Tibial artery (tissue), 4 donors: ENCODE measurements around the gene GINS3.

Experiments used
- DNase-seq, 2 donors: peaks; one replicate each; pipeline ENCODE4 v3.0.0-alpha.2; 2019
- H3K27ac ChIP-seq, 2 donors: fragments of 200-600 bp; sonication (generic) in 1 of 2; 1 replicate in 1 of 2; 2 replicates in 1 of 2; pipeline ENCODE4 v1.5.1; 2018 to 2019; ENCODE audit warnings: mild to moderate bottlenecking in 1 of 2
- H3K27me3 ChIP-seq, 2 donors: fragments of 200-600 bp; sonication (generic) in 1 of 2; one replicate each; pipeline versions ENCODE4 v1.5.1 to v1.6.0; 2016 to 2019
- H3K36me3 ChIP-seq, 3 donors: fragments of 200-600 bp; sonication (generic) in 2 of 3; one replicate each; pipeline ENCODE4 v1.5.1; 2016 to 2019; ENCODE audit warnings: mild to moderate bottlenecking in 2 of 3
- H3K4me1 ChIP-seq, 4 donors: fragments of 200-600 bp; sonication (generic) in 2 of 4; 1 replicate in 3 of 4; 2 replicates in 1 of 4; pipeline ENCODE4 v1.5.1; 2016 to 2019
- H3K4me3 ChIP-seq, 2 donors: fragments of 200-600 bp; sonication (generic) in 1 of 2; 1 replicate in 1 of 2; 2 replicates in 1 of 2; pipeline ENCODE4 v1.5.1; 2018 to 2019; ENCODE audit warnings: mild to moderate bottlenecking in 2 of 2
- H3K9me3 ChIP-seq, 3 donors: fragments of 200-600 bp; sonication (generic) in 1 of 3; one replicate each; pipeline ENCODE4 v1.5.1; 2016 to 2019
- CTCF ChIP-seq, 2 experiments: fragments of 200-600 bp in 1 of 2; fragments of 450-650 bp in 1 of 2; IDR thresholded peaks; one replicate each; pipeline ENCODE4 v1.5.1; 2017 to 2019; ENCODE audit warnings: antibody characterized with exemption in 2 of 2, mild to moderate bottlenecking in 1 of 2, moderate library complexity in 1 of 2
- intact Hi-C: fragments of 100-400 bp; cut with DNase I; formaldehyde crosslinking; loops from one replicate; pipeline ENCODE4 v1.15.0; 2023; ENCODE audit warnings: low total_unique reads

The GINS3 gene

GRCh38 chr16:58378401-58378800 lies 13.9 kb upstream of the GINS3 start:
- Histone ChIP-seq H3K36me3 (no peaks in the 10 kb centered on the region), H3K9me3 (no peaks in the 10 kb centered on the region), H3K4me1 (no peaks in the 10 kb centered on the region), H3K27me3 (peaks cover 0 to 14% of the 10 kb centered on the region in 2 donors), H3K27ac (no peak overlapping the region), H3K4me3 (no peak overlapping the region)
- no peak for DNase-seq
- TF ChIP-seq CTCF (IDR thresholded peaks at IDR 0.05): no peak
- intact Hi-C loops: no loop called here

GRCh38 chr16:58379736-58380135 lies 12.5 kb upstream of the GINS3 start:
- no peak overlapping the region for H3K4me3 ChIP-seq
- H3K4me1 ChIP-seq: no peaks in the 10 kb centered on the region
- no peak for TF ChIP-seq CTCF (IDR thresholded peaks at IDR 0.05)
- H3K36me3 ChIP-seq: no peaks in the 10 kb centered on the region
- DNase-seq: no peak
- H3K27me3 ChIP-seq: peaks cover 0 to 16% of the 10 kb centered on the region in 2 donors
- H3K9me3 ChIP-seq: no peaks in the 10 kb centered on the region
- no peak overlapping the region for H3K27ac ChIP-seq
- intact Hi-C loops: no loop called here

DNA sequence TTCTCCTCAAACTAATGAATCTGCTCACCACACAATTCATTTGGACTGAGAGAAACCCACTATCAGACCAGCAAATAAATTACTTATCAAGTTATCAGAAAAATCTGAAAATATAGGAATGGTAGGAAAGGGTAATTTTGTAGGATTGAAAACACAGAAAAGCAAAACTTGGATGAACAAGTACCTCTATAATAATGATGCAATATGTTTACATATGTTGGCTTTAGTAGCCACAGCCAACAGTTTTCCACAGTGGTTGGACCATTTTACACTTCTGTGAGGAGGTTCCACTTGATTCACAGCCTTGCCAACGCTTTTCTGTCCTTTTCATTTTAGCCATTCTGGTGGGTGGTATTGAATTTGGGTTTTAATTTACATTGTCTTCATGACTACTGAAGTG lies 10.6 kb upstream of the GINS3 start:
- TF ChIP-seq CTCF (IDR thresholded peaks at IDR 0.05): no peak
- peaks cover 0 to 16% of the 10 kb centered on the region in 2 donors for H3K27me3 ChIP-seq
- no peak overlapping the region for H3K27ac ChIP-seq
- H3K9me3 ChIP-seq: no peaks in the 10 kb centered on the region
- DNase-seq: no peak
- H3K4me3 ChIP-seq: no peak overlapping the region
- no peaks in the 10 kb centered on the region for H3K4me1 ChIP-seq
- H3K36me3 ChIP-seq: no peaks in the 10 kb centered on the region
- intact Hi-C loops: no loop called here

DNA sequence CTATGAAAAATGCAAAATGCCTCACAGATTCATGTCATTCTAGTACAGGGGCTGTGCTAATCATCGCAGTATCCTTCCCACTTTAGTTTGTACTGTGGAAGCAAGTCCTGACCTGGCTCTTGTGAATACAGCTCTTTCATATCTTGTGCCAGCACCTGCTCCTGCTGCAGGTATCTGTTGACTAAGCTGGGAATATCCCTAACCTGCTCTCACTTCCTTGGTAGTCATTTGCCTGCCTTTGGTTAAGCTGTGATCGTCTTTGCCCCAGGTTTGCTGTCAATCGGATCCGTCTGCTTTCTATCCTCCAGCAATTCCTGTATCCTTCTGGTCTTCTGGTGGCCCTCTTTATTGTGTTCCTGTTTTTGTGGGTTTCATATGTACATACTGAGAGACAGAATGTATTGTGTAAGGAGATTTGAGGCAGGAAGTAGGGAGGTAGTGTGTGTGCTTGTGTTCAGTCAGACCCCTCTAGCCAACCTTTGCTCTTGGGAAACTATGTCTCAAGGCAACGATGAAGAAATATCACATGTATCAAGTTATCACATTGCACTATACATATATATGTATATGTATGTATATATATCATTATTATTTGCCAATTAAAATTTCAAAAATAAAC lies 7.7 kb upstream of the GINS3 start:
- Histone ChIP-seq H3K9me3 (no peaks in the 10 kb centered on the region), H3K4me1 (no peaks in the 10 kb centered on the region), H3K36me3 (no peaks in the 10 kb centered on the region), H3K27me3 (peaks cover 0 to 8% of the 10 kb centered on the region in 2 donors), H3K27ac (no peak overlapping the region), H3K4me3 (no peak overlapping the region)
- no peak for TF ChIP-seq CTCF (IDR thresholded peaks at IDR 0.05)
- no peak for DNase-seq
- intact Hi-C loops: no loop called here

DNA sequence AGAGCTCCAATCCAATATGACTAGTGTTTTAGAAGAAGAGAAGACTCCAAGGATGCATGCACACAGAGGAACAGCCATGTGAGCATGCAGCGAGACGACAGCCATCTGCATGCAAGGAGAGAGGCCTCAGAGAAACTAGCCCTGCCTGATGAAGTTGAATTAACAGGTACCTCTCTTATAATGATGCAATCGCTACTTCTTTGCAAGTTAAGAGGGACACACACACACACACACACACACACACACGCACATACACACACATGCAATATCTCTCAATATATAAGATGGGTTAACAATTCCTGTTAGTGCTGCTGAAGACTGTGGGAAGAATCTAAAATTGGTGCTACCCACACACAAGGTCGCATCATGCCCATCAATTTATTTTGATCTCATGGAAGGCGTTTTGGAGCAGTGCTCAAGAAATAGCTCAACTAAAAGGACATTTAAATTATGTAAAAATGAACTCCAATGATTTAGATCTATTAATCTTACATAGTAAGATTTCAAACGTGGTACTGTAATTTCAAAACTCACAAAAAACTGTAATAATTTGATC lies 7.0 kb upstream of the GINS3 start:
- H3K4me3 ChIP-seq: no peak overlapping the region
- DNase-seq: no peak
- TF ChIP-seq CTCF (IDR thresholded peaks at IDR 0.05): no peak
- intact Hi-C loops: no loop called here
- no peak overlapping the region for H3K27ac ChIP-seq
- H3K36me3 ChIP-seq: no peaks in the 10 kb centered on the region
- H3K9me3 ChIP-seq: no peaks in the 10 kb centered on the region
- peaks cover 0 to 7% of the 10 kb centered on the region in 2 donors for H3K27me3 ChIP-seq
- H3K4me1 ChIP-seq: no peaks in the 10 kb centered on the region
